HUDEP-2 (cell line): ENCODE results near the gene FBXL7.

Source experiments
- DNase-seq, 76 experiments: peaks; one replicate each; lab custom pipeline; 2025; ENCODE audit not compliant: unreplicated experiment in 76 of 76; lab: John Stamatoyannopoulos, UW

FBXL7 gene

GRCh38 chr5:15694696-15695214, 194.8 kb downstream of the FBXL7 start:
- no peak for DNase-seq

DNA sequence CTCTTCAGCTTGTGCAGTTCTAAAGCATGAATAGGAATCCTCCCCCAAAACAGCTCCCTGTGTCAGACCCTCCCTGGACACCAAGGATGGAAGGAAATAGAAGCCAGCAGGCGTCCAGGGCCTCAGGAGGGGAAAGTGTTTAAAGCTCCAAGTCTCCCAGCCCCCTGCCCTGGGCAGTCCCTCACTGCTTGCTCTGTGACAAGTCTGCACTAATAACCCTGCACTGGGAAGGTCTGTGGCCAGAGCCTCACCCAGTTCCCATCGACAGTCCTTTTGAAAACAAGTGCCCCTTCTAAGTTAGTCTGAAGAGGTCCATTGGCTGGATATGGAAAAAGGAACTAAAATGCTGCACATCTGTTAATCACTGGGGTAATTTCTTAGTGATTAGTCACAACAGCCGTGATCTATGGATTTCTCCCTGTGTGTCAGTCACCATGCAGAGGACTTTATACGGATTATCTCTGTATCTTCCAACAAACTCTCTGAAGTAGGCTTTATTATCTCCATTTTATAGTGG, 195.3 kb downstream of the FBXL7 start:
- no peak for DNase-seq

GRCh38 chr5:15700373-15700772, 200.4 kb downstream of the FBXL7 start:
- no peak for DNase-seq

DNA sequence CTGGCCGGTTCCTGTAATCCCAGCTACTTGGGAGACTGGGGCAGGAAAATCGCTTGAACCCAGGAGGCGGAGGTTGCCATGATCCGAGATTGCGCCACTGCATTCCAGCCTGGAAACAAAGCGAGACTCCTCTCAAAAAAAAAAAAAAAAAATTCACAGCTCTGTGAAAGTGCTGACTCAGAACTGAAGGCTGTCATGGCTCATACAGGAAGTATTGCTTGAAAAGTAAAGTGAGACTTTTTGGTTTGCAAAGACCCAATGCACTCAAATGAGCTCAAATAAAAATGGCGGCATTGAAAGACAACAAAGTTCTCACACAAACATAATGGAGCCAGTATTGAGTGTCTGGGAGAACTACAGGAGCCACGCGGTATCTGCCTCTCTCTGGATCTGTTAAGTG, 202.1 kb downstream of the FBXL7 start:
- DNase-seq = no peak

GRCh38 chr5:15703901-15704300, 203.9 kb downstream of the FBXL7 start:
- no peak for DNase-seq

GRCh38 chr5:15704397-15704947, 204.5 kb downstream of the FBXL7 start:
- DNase-seq = no peak

- no peak for DNase-seq
Measured at GRCh38 chr5:15707631-15708030, 207.7 kb downstream of the FBXL7 start.

DNA sequence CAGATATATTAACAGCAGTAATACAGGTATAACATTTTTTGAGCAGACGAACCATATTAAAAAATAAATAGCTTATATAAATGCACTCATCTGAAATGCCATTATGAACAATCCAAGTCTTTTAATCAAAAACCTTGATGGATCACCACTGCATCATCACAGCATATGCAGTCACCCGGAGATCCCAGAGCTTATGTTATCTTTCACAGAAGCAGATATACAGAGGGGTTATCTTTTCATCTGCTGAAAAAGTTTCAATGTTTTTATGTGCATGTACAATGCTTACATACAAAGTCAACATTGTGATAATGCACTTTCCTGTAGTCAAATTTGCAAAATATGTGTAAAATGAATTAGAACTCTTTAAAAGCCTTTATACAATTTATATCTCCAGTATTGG, 211.9 kb downstream of the FBXL7 start:
- DNase-seq = no peak

DNA sequence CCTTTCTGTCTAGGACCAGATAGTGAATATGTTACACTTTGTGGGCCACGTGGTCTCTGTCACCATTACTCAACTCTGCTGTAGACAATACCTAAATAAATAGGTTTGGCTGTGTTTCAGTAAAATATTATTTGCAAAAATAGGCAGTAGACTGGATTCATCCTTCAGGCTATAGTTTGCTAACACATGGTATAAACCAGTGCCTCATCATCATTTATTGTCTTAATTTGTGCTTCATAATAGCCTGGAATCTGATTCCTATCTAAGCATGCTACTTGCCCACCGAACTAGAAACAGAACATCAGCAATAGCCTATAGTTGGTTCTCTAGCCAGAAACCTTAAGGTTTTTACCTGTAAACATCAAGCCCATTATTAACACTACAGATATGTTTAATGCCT, 215.6 kb downstream of the FBXL7 start:
- no peak for DNase-seq

DNA sequence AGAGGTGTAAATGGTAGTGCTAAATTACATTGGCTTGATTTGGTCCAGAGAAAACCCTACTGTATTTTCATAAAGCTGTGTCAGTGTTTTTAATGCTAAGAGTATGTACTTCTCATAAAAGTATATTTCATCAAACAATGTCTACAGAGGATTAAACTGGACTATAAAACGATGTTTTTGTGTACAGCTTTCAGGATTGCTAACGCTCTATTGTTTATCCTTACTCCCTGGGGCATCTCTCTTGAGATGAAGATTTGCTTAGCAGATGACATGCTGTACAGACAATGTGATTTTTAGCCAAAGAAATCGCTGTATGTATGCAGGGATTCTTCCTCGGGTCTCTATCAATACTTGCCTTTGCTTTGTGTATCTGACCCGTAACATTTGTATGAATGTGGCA, 216.0 kb downstream of the FBXL7 start:
- DNase-seq = no peak

GRCh38 chr5:15717001-15717400, 217.0 kb downstream of the FBXL7 start:
- no peak for DNase-seq

GRCh38 chr5:15718421-15719179, 218.6 kb downstream of the FBXL7 start:
- DNase-seq = no peak

- DNase-seq = no peak
Measured at GRCh38 chr5:15719784-15720183, 219.8 kb downstream of the FBXL7 start.

- DNase-seq = no peak
Measured at GRCh38 chr5:15720515-15720914, 220.5 kb downstream of the FBXL7 start.

DNA sequence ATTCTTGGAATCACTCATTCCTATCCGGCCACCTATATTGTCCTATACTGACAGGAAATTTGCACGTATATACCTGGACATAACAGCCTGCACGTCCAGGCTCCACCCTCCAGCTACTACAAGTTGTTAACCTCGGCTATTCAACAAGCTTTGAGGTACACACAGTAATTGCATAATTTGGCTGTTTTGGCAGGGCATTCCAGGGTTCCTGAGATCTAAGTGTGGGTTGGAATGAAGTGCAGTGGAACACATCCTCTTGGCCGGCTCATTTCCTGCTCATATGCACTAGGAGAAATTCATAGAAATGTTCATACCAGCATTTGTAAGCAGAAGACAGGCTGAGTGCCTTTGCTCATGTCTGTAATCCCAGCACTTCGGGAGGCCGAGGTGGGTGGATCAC, 222.3 kb downstream of the FBXL7 start:
- no peak for DNase-seq

GRCh38 chr5:15727375-15727774, 227.4 kb downstream of the FBXL7 start:
- no peak for DNase-seq

DNA sequence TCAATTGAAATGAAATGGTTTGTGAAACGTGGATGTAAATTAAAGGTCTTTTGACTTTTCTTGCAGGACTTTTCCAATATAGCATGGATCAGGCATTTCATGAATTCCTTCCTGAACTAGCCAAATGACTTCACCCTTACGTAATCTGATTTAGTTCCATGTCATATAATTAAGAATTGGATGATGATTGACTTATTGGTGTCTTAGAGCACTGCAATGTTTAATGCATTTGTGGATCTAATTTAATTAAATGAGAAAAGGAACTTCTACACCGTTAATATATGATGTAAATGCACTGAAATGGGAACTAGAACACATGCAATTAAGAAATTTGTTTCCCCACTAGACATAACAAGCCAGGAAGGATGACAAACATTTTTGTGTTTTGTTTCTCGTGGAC, 228.8 kb downstream of the FBXL7 start:
- no peak for DNase-seq

- no peak for DNase-seq
Measured at GRCh38 chr5:15731699-15732098, 231.7 kb downstream of the FBXL7 start.

DNA sequence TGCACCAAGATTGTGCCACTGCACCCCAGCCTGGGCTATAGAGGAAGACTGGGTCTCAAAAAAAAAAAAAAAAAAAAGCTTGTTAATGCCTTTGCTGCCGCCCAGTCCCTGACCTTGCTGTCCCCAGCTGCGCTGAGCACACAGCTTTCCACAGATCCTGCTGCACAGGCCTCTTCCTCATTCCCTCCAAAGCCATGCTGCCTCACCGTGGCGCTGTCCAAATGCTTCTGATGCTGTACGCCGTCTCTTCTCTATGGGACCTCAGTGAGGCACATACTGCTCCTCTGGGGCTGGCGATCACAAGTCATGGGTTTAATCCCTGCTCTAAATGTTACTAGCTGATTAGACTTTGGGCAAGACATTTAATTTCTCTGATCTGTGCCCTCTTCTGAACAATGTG, 234.1 kb downstream of the FBXL7 start:
- DNase-seq = no peak

GRCh38 chr5:15737036-15737821, 237.2 kb downstream of the FBXL7 start:
- DNase-seq = no peak

GRCh38 chr5:15737871-15738664, 238.1 kb downstream of the FBXL7 start:
- DNase-seq = no peak
